HS-5 (cell line): ENCODE results near the gene ASXL1.

Experiments
- DNase-seq: peaks from one replicate; pipeline ENCODE4 v3.0.0-alpha.2; 2012; ENCODE audit warnings: low read depth

ASXL1 gene

DNA sequence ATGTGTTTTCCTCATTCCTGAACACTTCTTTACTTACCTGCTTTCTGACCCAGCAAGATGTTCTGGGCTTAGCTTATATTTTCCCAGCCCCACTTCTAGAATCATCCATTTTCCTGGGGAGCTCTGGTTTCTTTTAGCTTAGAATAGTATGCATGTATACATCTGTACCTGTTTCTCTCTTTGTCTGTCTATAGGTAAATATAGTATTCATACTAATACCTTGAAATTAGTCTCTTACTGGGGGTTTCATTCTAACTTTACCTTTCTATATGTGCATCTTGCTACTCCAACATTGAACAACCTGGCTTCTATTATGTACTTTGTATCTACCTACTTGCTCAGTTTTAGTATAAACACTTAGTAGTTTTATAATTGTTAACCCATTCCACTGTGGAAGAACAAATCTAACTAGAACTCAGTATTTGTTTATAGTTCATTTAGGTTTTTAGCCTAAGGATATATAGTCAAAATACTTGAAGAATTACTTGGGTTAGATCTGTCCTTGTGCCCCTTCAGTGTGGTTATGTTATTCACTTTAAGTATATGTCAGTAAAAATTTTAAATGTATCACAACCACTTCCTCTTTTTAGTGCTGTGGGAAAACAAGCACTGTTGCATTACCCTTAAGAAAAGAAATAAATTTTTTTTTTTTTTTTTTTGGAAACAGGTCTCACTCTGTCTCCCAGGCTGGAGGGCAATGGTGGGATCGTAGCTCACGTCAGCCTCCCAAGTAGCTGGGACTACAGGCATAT, 54.0 kb downstream of the ASXL1 start:
- DNase-seq, result no peak

DNA sequence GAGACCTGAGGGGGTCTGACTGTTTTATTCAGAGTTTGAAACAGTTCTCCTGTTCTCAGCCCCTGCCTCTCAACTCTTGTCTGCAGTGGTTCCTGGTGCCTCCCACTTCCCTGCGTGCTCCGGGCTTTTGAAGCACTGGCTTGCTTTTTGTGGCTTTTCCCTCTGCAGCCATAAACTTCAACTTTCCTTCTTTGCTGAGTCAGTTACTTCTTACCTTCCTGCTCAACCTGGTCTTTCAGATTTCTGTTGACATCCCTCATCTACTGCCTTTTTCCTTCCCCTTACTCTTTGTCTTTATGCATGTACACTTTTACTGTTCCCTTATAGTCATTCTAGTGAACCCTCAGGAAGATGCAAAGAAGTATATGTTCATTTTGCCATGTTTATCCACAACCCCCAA, 57.4 kb downstream of the ASXL1 start:
- no peak for DNase-seq

DNA sequence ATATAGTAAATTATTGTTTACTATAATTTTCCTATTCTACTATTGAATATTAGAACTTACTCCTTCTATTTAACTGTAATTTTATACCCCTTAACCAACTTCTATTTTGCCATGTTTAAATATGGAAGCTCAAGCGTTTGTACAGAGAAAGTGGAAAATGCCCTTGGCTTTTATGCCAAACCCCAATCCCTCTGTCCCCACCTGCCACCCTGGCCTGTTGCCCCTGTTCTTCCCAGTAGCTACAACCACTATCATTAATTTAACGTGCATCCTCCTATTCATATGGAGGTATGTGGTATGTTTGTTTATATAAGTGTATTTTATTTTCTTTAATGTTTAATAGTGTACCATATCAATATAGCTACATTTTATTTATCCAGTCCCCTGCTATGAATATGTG, 58.1 kb downstream of the ASXL1 start:
- no peak for DNase-seq

DNA sequence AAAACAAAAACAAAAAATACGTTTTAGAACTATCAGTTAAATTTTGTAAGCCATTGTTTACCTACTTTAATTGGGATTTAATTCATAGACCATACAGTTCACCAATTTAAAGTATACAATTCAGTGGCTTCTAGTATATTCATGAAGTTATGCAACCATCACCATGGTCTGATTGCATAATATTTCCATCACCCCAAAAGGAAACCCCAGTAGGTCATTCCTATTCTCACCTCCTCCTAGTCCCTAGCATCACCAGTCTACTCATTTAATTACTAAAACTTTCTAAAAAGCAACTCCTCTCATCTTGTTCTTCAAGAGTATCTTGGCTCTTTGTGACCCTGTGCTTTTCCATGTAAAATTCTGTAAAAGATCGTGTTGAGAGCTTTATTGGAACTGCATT, 60.2 kb downstream of the ASXL1 start:
- no peak for DNase-seq

DNA sequence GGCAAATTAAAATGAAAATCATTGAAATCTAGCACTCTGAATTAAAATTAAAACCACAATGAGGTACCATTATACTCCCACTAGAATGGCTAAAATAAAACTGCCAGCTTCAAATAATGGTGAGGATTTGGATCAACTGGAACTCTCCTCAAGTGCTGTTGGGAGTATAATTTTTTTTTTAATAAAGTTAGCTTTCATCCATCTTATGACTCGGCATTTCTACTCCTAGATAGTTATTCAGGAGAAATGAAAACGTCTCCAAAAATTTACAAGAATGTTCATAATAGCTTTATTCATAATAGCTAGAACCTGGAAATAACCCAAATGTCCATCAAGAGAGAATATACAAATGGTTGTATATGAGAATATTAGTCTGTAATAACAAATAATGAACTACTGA, 63.2 kb downstream of the ASXL1 start:
- no peak for DNase-seq

DNA sequence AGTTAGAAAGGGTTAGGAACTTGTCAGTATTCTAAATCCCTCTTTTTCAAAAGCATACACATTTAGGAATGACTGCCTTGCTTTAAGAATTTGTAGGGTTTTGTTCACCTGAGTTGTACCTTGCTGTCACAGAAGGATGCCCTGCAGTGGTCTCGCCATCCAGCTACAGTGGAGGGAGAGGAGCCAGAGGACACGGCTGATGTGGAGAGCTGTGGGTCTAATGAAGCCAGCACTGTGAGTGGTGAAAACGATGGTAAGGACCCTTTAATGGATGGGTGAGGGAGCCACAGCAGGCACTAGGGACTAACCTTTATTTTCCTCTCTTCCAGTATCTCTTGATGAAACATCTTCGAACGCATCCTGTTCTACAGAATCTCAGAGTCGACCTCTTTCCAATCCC, 69.9 kb downstream of the ASXL1 start:
- no peak for DNase-seq

DNA sequence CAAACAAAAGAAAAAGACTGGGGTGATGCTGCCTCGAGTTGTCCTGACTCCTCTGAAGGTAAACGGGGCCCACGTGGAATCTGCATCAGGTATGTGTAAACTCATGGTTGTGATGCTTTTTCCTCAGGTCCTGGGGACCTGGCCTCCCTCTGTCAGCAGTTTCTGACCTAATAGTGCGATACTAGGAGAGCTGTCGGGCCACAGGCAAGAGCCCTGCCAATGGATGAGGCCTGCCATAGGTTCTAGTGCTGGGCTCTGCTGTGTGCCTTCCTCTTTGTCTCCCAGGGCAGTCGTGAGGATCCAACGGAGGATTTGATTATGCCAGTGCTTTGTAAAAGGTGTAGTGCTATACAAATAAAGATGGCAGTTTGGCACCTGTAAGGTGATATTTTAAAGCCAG, 71.2 kb downstream of the ASXL1 start:
- DNase-seq, result no peak

DNA sequence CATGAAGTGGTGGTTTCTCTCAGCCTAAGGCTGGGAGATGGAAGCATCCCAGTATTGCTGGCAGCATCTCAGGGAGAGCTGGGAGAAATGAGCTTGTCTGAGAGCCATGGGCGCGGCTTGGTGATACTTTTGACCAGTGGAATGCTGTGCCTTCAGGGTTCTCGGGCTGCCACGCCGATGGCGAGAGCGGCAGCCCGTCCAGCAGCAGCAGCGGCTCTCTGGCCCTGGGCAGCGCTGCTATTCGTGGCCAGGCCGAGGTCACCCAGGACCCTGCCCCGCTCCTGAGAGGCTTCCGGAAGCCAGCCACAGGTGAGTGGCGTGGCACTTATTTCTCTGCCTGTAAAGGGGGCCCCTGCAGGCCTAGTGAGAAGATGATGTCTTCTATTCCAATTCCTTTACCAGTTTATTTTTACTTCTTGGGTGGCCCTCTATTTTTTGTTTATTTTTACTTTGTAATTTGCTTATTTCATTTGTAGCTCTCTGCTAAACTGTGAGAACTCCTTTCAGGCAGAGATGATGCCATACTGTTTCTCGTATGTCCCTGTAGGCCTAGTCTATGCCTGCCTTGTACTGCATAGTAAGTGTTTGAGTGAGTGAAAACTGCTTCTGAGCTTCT, 71.7 kb downstream of the ASXL1 start:
- DNase-seq, result no peak

DNA sequence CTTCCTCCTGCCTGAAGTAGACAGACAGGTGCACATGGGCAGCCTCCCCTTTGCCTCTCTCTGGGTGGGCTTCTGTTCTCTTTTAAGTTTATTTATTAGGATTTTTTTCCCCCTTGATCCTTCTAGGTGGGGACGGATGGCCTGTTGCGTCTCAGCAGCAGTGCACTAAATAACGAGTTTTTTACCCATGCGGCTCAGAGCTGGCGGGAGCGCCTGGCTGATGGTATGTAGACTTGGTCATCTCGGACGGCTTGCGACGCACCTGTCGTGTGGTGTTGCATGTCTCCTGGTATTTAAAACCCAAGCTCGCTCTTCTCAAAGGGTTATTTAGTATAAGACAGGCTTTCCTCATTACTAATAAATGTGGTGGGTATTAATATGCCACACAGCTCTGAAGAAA, 73.3 kb downstream of the ASXL1 start:
- no peak for DNase-seq

DNA sequence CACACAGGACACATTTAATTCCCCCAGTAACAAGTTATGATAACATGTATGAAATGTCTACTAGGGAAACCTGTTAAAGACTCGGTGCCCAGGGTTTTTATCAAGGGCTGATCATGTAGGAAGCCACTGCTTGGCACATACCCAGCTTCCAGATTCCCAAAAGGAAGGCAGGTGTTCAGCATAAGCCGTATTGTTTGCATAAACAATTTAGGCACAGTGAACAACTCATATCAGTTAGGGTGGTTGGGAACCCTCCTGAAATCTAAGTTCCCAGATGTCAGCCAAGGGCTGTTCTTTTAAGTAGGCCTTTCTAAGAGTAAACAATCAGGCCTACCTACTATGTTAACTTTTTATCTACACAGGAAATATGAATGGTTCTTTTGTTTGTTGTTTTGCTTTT, 74.1 kb downstream of the ASXL1 start:
- DNase-seq, result no peak

DNA sequence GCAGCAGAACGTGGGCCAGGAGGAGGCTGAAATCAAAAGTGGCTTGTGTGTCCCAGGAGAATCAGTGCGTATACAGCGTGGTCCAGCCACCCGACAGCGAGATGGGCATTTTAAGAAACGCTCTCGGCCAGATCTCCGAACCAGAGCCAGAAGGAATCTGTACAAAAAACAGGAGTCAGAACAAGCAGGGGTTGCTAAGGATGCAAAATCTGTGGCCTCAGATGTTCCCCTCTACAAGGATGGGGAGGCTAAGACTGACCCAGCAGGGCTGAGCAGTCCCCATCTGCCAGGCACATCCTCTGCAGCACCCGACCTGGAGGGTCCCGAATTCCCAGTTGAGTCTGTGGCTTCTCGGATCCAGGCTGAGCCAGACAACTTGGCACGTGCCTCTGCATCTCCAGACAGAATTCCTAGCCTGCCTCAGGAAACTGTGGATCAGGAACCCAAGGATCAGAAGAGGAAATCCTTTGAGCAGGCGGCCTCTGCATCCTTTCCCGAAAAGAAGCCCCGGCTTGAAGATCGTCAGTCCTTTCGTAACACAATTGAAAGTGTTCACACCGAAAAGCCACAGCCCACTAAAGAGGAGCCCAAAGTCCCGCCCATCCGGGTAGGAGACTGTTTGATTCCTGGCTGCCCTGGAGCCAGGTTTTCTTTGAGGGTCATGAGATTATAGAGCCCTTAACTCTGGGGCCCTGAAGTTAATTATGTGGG, 75.3 kb downstream of the ASXL1 start:
- DNase-seq, result no peak

DNA sequence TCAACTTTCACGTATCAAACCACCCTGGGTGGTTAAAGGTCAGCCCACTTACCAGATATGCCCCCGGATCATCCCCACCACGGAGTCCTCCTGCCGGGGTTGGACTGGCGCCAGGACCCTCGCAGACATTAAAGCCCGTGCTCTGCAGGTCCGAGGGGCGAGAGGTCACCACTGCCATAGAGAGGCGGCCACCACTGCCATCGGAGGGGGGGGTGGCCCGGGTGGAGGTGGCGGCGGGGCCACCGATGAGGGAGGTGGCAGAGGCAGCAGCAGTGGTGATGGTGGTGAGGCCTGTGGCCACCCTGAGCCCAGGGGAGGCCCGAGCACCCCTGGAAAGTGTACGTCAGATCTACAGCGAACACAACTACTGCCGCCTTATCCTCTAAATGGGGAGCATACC, 76.3 kb downstream of the ASXL1 start:
- DNase-seq, result no peak

DNA sequence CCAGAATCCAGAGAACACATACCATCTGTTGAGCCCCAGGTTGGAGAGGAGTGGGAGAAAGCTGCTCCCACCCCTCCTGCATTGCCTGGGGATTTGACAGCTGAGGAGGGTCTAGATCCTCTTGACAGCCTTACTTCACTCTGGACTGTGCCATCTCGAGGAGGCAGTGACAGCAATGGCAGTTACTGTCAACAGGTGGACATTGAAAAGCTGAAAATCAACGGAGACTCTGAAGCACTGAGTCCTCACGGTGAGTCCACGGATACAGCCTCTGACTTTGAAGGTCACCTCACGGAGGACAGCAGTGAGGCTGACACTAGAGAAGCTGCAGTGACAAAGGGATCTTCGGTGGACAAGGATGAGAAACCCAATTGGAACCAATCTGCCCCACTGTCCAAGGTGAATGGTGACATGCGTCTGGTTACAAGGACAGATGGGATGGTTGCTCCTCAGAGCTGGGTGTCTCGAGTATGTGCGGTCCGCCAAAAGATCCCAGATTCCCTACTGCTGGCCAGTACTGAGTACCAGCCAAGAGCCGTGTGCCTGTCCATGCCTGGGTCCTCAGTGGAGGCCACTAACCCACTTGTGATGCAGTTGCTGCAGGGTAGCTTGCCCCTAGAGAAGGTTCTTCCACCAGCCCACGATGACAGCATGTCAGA, 77.4 kb downstream of the ASXL1 start:
- DNase-seq, result no peak

DNA sequence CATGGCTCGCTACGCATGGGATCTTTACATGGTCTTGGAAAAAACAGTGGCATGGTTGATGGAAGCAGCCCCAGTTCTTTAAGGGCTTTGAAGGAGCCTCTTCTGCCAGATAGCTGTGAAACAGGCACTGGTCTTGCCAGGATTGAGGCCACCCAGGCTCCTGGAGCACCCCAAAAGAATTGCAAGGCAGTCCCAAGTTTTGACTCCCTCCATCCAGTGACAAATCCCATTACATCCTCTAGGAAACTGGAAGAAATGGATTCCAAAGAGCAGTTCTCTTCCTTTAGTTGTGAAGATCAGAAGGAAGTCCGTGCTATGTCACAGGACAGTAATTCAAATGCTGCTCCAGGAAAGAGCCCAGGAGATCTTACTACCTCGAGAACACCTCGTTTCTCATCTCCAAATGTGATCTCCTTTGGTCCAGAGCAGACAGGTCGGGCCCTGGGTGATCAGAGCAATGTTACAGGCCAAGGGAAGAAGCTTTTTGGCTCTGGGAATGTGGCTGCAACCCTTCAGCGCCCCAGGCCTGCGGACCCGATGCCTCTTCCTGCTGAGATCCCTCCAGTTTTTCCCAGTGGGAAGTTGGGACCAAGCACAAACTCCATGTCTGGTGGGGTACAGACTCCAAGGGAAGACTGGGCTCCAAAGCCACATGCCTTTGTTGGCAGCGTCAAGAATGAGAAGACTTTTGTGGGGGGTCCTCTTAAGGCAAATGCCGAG, 78.2 kb downstream of the ASXL1 start:
- no peak for DNase-seq

DNA sequence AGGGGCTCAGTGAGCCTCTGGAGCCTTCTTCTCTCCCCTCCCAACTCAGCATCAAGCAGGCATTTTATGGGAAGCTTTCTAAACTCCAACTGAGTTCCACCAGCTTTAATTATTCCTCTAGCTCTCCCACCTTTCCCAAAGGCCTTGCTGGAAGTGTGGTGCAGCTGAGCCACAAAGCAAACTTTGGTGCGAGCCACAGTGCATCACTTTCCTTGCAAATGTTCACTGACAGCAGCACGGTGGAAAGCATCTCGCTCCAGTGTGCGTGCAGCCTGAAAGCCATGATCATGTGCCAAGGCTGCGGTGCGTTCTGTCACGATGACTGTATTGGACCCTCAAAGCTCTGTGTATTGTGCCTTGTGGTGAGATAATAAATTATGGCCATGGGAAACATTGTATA, 78.8 kb downstream of the ASXL1 start:
- DNase-seq, result no peak

DNA sequence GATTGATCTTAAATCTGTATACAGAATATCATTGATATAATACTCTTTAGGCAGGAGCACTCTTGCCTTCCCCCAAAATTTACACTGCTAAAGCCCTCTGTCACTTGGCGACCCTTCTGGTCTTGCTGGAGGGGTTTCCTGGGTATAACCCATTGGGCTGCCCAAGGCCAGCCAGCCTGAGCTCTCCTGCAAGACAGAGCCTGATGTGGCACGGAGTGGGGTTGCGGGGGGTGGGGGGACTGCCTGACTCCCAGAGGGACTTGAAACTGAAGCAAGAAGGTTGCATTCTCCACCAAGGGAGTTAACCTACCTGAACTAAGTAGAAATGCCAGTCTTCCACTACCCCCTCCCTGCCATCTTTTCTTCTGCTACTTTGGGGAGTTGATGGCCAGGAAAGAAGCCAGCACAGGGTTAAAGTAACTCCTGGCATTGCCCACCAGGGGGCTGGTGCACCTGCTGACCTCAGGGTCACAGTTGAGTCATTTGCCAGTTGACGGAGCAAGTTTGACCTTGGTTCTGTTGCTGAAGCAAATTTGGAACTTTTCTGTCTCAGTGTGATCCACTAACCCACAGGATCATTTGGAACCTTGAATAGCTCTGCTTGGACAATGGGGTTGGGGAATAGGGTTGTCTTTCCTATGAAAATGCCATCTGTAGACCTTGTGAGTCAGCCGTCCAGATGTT, 79.4 kb downstream of the ASXL1 start:
- no peak for DNase-seq

DNA sequence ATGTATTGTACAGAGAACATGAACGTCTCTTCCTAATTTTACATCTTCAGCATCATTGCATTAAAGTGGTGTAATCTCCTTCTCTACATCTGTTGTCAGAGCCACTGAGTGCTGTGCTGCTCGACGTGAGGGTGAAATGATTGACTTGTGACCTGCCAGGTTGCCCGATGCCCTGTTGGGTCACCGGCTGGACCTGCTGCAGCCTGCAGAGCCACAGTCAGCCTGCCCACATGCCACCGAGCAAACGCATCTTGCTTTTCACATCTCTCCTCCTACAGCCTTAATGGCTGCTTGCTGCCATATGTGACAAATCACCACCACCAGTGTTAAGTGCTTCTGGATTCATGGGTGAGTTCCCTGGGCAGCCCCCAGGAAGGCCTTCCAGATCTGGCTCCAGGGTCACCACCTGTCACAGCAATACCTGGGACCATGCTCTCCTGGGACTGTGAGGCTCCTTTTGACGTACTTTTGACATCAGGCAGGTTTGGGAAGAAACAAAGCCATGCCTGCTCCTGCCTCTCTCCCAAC, 80.3 kb downstream of the ASXL1 start:
- DNase-seq, result no peak

DNA sequence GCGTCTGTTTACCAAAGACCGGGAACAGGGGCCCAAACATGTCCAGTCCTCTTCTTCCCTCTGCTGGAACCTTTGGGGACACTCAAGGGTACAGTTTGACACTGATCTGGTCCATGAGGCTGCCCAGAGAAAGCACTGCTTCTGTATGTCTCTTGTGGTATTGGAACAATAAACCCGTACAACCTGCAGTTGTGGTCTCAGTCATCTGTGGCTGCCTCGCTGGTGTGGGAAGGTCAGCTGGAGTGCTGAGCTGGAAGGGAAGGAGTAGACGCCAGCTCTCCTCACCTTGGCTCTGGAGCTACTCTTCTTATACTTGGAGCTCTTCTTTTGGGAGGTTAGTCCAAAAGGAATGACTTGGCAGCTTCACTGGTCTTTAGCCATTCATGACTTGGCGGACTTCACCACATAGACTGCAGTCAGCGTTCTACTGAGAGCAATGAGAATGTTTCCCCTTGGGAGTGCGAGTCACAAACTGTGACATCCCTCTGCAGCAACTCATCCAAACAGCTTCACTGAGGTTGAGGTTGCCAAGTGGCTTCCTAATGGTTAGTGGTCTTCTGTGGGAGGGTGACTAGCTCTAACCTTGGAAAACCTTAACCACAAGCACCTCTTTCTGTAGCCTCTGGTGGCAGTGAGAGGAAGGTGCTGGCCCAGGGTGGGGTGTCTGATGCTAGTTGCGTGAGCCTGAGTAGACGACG, 81.2 kb downstream of the ASXL1 start:
- DNase-seq, result peak; percentile 36

DNA sequence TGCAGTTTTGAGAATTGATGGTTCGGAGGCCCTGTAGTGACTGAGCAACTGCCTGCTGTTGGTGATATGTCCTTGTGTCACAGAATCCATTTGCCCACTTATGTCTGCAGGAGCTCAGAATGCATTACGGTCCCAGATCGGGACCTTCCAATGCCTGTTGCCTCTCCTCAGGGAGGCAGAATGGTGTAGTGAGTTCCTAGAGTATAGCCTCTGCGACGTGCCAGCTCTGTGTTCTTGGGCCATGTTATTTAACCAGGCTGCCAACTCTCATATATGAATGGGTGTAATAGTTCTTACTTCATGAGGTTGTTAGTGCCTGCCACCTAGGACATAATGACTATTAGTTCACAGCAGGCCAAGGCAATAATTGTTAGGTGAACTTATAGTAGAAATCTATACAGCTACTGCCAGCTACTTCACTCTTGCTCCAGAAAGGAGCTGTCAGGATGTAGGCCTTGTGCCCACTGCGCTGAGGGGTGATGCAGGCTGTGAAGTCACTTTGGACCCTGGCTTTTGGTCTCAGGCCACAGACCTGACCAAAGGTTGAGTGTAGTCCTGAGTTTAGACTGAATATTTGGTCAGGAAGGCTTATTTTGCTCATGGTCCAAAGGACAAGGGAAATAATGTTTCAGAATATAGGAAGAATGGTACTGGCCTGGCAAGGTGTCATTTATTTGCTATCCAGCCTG, 82.1 kb downstream of the ASXL1 start:
- no peak for DNase-seq

DNA sequence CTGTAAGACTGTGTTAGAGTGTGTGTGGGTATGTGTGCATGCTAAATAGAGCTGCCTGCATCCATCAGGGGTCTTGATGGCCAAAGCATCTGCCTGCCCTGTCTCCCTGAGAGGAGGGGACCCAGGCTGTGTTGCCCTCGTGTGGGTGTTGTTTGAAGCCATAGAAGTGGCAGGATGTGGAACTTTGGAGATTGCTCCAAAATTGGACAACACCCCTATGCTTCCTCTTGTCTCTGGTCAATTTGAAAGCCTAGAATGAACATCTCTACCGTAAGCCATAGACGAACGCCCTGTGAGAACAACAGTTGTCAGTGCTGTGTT, 82.6 kb downstream of the ASXL1 start:
- DNase-seq, result no peak
